Gastroesophageal sphincter (tissue), 3 donors: Measurements from ENCODE around the gene HAUS5.

Source experiments
- EP300 ChIP-seq: sonication (generic); formaldehyde crosslinking; IDR thresholded peaks from one replicate; pipeline ENCODE4 v1.6.1; 2017; ENCODE audit warnings: antibody characterized with exemption, mild to moderate bottlenecking
- POLR2A ChIP-seq, 2 donors: fragments of 450-650 bp; IDR thresholded peaks; one replicate each; pipeline ENCODE4 v1.6.1; 2017; ENCODE audit warnings: antibody characterized with exemption in 2 of 2, mild to moderate bottlenecking in 2 of 2, moderate library complexity in 1 of 2
- POLR2AphosphoS5 ChIP-seq: sonication (generic); formaldehyde crosslinking; IDR thresholded peaks from one replicate; pipeline ENCODE4 v1.6.1; 2017; ENCODE audit warnings: antibody characterized with exemption
- TF ChIP-seq, protein P1 (sequence below), 4 experiments: fragments of 200-600 bp in 2 of 4; fragments of 450-650 bp in 2 of 4; sonication (generic) in 1 of 4; IDR thresholded peaks; one replicate each; pipeline ENCODE4 v1.5.1; 2017 to 2019; ENCODE audit warnings: antibody characterized with exemption in 4 of 4, mild to moderate bottlenecking in 2 of 4, moderate library complexity in 2 of 4

DNA sequence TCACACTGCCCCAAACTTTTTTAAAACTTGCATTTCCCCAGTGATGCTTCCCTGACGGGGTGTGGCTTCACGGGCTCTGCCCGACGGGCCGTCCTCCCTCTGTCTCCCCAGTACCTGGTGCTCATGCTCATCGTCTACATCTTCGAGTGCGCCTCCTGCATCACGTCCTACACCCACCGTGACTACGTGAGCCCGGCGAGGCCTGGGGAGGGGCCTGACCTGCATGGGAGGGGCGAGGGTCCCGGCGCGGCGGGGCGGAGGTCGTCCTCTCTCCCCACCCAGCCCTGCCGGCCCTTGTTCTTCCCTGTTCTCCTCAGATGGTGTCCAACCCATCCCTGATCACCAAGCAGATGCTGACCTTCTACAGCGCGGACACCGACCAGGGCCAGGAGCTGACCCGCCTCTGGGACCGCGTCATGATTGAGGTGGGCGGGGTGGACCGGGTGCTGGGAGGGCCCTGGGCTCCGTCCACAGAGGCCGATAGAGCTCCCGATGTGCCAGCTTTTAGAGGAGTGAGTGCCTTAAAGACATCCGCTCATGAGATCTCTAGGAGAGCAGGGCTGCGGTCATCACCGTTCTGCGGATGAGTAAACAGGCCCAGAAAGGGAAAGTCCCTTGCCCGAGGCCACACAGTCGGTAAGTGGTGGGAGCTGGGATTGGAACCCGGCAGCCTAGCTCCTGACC, 60.7 kb downstream of the HAUS5 start:
- TF ChIP-seq, protein P1, sequence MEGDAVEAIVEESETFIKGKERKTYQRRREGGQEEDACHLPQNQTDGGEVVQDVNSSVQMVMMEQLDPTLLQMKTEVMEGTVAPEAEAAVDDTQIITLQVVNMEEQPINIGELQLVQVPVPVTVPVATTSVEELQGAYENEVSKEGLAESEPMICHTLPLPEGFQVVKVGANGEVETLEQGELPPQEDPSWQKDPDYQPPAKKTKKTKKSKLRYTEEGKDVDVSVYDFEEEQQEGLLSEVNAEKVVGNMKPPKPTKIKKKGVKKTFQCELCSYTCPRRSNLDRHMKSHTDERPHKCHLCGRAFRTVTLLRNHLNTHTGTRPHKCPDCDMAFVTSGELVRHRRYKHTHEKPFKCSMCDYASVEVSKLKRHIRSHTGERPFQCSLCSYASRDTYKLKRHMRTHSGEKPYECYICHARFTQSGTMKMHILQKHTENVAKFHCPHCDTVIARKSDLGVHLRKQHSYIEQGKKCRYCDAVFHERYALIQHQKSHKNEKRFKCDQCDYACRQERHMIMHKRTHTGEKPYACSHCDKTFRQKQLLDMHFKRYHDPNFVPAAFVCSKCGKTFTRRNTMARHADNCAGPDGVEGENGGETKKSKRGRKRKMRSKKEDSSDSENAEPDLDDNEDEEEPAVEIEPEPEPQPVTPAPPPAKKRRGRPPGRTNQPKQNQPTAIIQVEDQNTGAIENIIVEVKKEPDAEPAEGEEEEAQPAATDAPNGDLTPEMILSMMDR (IDR thresholded peaks at IDR 0.05): no peak
- no peak for TF ChIP-seq POLR2A (IDR thresholded peaks at IDR 0.05)
- no peak for TF ChIP-seq POLR2AphosphoS5
- no peak for TF ChIP-seq EP300
